ENCODE results near the gene SLC1A7. TPM values are rescaled to one million over a fixed set of nuclear protein-coding genes. Genes with fewer than 3 reads are reported as not detected.

Gene SLC1A7
- total RNA-seq, 4 donors from 2014 or later = 0.54 to 1.6 (median 0.62) TPM; not detected in 1

DNA sequence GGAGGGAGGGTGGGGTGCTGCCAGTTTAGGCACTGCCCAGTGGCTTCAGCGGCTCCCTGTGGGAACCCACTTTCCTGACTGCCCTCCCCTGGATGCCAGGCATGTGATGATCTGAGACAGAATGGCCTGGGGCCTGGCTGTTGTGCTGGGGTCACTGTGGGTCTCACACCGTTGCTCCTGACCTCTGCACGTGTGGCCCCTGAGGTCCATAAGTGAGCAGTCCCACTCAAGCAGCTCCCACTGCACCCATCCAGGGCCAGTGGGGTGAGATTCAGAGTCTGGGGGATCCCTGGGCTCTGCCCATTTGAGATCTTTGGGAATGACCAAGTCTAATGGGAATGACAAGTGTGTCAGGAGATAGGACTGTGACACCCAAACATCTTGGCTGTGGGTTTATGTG lies 62.4 kb downstream of the SLC1A7 start:
- Histone ChIP-seq H3K36me3 (peaks cover 0 to 51% of the 10 kb centered on the region in 2 donors), H3K27me3 (no peaks in the 10 kb centered on the region), H3K27ac (no peak overlapping the region), H3K4me3 (no peak overlapping the region), H3K4me1 (peaks cover 0 to 5% (median 3%) of the 10 kb centered on the region in 3 donors), H3K9me3 (no peaks in the 10 kb centered on the region)
- whole genome bisulfite sequencing, 2 donors (ENCODE audit: low coverage in 1 of 2) = 20% methylated on average over 1 of the region's 3 CpGs; no CpG with 5 or more reads in 1 of the 2 donors
- no peak for ATAC-seq
- TF ChIP-seq POLR2AphosphoS5 (IDR thresholded peaks at IDR 0.05) = no peak

DNA sequence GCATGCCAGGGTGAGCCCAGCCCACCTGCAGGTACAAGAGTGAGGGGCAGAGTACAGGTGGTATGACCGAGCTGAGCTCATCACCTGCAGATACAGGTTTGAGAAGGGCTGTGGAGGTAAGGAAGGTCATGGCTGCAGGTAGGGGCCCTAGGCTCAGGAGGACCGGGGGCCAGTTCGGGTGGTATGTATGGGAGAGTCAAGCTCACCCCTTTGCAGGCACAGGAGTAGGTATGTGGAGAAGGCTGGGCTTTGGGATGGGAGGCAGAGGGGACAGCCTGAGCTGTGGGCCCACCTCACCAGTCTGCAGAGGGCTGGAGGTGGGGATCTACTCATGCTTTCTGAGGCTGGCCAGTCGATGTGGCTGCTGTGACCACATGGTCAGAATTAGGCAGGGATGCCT lies 63.2 kb downstream of the SLC1A7 start:
- H3K36me3 ChIP-seq = peaks cover 0 to 51% of the 10 kb centered on the region in 2 donors
- TF ChIP-seq POLR2AphosphoS5 (IDR thresholded peaks at IDR 0.05) (no peak), POLR2A (IDR thresholded peaks at IDR 0.05) (no peak), EP300 (IDR thresholded peaks at IDR 0.05) (no peak)
- TF ChIP-seq, protein P1, sequence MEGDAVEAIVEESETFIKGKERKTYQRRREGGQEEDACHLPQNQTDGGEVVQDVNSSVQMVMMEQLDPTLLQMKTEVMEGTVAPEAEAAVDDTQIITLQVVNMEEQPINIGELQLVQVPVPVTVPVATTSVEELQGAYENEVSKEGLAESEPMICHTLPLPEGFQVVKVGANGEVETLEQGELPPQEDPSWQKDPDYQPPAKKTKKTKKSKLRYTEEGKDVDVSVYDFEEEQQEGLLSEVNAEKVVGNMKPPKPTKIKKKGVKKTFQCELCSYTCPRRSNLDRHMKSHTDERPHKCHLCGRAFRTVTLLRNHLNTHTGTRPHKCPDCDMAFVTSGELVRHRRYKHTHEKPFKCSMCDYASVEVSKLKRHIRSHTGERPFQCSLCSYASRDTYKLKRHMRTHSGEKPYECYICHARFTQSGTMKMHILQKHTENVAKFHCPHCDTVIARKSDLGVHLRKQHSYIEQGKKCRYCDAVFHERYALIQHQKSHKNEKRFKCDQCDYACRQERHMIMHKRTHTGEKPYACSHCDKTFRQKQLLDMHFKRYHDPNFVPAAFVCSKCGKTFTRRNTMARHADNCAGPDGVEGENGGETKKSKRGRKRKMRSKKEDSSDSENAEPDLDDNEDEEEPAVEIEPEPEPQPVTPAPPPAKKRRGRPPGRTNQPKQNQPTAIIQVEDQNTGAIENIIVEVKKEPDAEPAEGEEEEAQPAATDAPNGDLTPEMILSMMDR (IDR thresholded peaks at IDR 0.05) = no peak
- no peak overlapping the region for H3K4me3 ChIP-seq
- H3K4me1 ChIP-seq = peaks cover 0 to 13% (median 3%) of the 10 kb centered on the region in 3 donors
- WGBS, 2 donors (ENCODE audit: low coverage in 1 of 2) = 80 to 93% methylated on average over 2 of the region's 4 CpGs
- ATAC-seq = no peak
- no peaks in the 10 kb centered on the region for H3K9me3 ChIP-seq
- H3K27me3 ChIP-seq = no peaks in the 10 kb centered on the region
- H3K27ac ChIP-seq = no peak overlapping the region

DNA sequence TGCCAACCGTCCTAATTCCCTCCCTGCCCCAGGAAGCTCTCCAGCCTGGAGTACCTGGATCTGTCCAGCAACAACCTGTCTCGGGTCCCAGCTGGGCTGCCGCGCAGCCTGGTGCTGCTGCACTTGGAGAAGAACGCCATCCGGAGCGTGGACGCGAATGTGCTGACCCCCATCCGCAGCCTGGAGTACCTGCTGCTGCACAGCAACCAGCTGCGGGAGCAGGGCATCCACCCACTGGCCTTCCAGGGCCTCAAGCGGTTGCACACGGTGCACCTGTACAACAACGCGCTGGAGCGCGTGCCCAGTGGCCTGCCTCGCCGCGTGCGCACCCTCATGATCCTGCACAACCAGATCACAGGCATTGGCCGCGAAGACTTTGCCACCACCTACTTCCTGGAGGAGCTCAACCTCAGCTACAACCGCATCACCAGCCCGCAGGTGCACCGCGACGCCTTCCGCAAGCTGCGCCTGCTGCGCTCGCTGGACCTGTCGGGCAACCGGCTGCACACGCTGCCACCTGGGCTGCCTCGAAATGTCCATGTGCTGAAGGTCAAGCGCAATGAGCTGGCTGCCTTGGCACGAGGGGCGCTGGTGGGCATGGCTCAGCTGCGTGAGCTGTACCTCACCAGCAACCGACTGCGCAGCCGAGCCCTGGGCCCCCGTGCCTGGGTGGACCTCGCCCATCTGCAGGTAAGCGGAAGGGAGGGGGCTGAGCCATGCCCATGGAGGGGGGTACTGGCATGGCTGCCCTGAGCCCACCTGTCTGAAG lies 63.9 kb downstream of the SLC1A7 start:
- Histone ChIP-seq H3K27ac (no peak overlapping the region), H3K4me1 (peaks cover 0 to 15% (median 3%) of the 10 kb centered on the region in 3 donors), H3K36me3 (peaks cover 0 to 45% of the 10 kb centered on the region in 2 donors), H3K27me3 (no peaks in the 10 kb centered on the region), H3K4me3 (no peak overlapping the region), H3K9me3 (no peaks in the 10 kb centered on the region)
- no peak for TF ChIP-seq EP300 (IDR thresholded peaks at IDR 0.05)
- no peak for TF ChIP-seq POLR2AphosphoS5 (IDR thresholded peaks at IDR 0.05)
- TF ChIP-seq, protein P1 (IDR thresholded peaks at IDR 0.05) = no peak
- no peak for TF ChIP-seq POLR2A (IDR thresholded peaks at IDR 0.05)
- WGBS, 2 donors (ENCODE audit: low coverage in 1 of 2) = 96% methylated on average over 5 of the region's 46 CpGs; no CpG with 5 or more reads in 1 of the 2 donors
- no peak for ATAC-seq

DNA sequence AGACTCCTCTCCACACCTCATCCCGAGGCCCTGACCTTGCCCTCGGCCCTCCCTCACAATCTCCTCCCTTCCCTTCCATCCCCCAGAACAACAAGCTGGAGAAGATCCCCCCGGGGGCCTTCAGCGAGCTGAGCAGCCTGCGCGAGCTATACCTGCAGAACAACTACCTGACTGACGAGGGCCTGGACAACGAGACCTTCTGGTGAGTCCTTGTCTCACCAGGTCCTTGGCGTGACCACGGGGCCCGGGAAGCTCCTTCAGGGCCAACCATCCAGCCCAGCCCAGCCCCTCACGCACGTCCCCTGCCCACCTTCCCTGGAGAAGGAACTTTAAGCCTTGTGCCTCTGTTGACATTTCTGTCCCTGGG lies 64.9 kb downstream of the SLC1A7 start:
- H3K36me3 ChIP-seq = peaks cover 0 to 38% of the 10 kb centered on the region in 2 donors
- peaks cover 0 to 15% (median 0%) of the 10 kb centered on the region in 3 donors for H3K4me1 ChIP-seq
- no peak overlapping the region for H3K27ac ChIP-seq
- H3K9me3 ChIP-seq = no peaks in the 10 kb centered on the region
- no peak for ATAC-seq
- no peaks in the 10 kb centered on the region for H3K27me3 ChIP-seq
- no peak overlapping the region for H3K4me3 ChIP-seq
- TF ChIP-seq EP300 (IDR thresholded peaks at IDR 0.05) = no peak
- no CpG with 5 or more reads among the region's 13 CpGs for WGBS, 2 donors (ENCODE audit: low coverage in 1 of 2)

DNA sequence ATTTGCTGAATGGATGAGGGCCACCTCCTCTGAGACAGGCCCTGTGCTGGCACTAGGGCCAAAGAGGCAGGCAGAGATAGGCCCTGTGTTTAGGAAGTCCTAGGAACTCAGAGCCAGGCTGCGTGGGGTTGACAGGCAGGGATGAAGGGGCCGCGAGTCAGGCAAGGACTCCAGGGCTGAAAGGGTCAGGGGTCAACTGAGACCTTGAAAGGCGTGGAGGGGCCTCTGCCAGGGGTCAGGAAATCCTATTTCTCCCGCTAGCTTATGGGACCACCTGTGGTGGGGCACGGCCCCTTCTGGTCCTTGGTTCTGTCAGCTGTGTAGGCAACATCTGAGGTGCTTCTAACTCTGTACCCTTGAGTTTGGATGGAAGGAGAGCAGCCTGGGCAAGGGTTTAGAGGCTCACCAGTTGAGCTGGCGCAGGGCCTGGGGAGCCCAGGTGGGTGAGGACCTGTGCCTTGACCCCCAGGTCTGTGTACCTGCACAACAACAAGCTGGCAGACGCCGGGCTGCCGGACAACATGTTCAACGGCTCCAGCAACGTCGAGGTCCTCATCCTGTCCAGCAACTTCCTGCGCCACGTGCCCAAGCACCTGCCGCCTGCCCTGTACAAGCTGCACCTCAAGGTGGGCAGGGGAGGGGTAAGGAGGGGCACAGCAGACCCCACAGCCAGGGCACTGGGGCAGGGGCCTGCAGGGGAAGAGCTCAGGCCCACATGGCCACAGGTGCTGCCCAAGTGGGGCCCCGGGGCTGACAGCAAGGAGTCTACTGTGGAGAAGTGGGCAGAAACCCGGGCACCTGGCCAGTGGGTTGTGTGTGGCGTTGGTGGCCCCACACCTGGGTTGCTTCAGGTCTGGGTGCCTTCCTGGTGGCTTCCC lies 65.5 kb downstream of the SLC1A7 start:
- no peak overlapping the region for H3K27ac ChIP-seq
- TF ChIP-seq POLR2A (IDR thresholded peaks at IDR 0.05) (no peak), EP300 (IDR thresholded peaks at IDR 0.05) (no peak), POLR2AphosphoS5 (IDR thresholded peaks at IDR 0.05) (no peak)
- TF ChIP-seq, protein P1 (IDR thresholded peaks at IDR 0.05) = no peak
- 87% methylated on average over 6 of the region's 19 CpGs; no CpG with 5 or more reads in 1 of the 2 donors for WGBS, 2 donors (ENCODE audit: low coverage in 1 of 2)
- peaks cover 0 to 32% of the 10 kb centered on the region in 2 donors for H3K36me3 ChIP-seq
- peaks cover 0 to 15% (median 0%) of the 10 kb centered on the region in 3 donors for H3K4me1 ChIP-seq
- no peak overlapping the region for H3K4me3 ChIP-seq
- no peaks in the 10 kb centered on the region for H3K27me3 ChIP-seq
- no peaks in the 10 kb centered on the region for H3K9me3 ChIP-seq
- ATAC-seq = no peak
